Breast epithelium (tissue), 3 donors: ENCODE measurements around the gene OGFR.

Experiments used
- CTCF ChIP-seq, 3 donors: fragments of 450-650 bp; IDR thresholded peaks; one replicate each; pipeline ENCODE4 v1.5.1; 2016 to 2017; ENCODE audit warnings: antibody characterized with exemption in 3 of 3, mild to moderate bottlenecking in 3 of 3, moderate library complexity in 3 of 3
- POLR2A ChIP-seq: fragments of 450-650 bp; IDR thresholded peaks from one replicate; pipeline ENCODE4 v1.6.1; 2016; ENCODE audit warnings: antibody characterized with exemption, mild to moderate bottlenecking, moderate library complexity
- POLR2AphosphoS5 ChIP-seq, 3 donors: sonication (generic); formaldehyde crosslinking; IDR thresholded peaks; one replicate each; pipeline ENCODE4 v1.6.1; 2017; ENCODE audit warnings: antibody characterized with exemption in 3 of 3

- TF ChIP-seq POLR2A (no peak), POLR2AphosphoS5 (IDR thresholded peaks at IDR 0.05) (no peak), CTCF (IDR thresholded peaks at IDR 0.05) (no peak)
These were observed 27.7 kb downstream of the OGFR start for GRCh38 chr20:62832212-62832922.
